Stimulated activated CD4-positive, alpha-beta T cell treated with anti-CD3 and anti-CD28 coated beads, Interleukin-15, amount 100 ng/mL, for 48 hours (primary cell): ENCODE results near the gene ELF2.
"Not testable (repeated sequence)": the region's sequence is repeated elsewhere in the genome, so short reads cannot be mapped to it uniquely, and the experiment has no call there.

Source experiments
- DNase-seq, 2 donors: peaks; one replicate each; pipeline ENCODE4 v3.0.0-alpha.2; 2020; ENCODE audit warnings: low read depth in 2 of 2

ELF2 gene

DNA sequence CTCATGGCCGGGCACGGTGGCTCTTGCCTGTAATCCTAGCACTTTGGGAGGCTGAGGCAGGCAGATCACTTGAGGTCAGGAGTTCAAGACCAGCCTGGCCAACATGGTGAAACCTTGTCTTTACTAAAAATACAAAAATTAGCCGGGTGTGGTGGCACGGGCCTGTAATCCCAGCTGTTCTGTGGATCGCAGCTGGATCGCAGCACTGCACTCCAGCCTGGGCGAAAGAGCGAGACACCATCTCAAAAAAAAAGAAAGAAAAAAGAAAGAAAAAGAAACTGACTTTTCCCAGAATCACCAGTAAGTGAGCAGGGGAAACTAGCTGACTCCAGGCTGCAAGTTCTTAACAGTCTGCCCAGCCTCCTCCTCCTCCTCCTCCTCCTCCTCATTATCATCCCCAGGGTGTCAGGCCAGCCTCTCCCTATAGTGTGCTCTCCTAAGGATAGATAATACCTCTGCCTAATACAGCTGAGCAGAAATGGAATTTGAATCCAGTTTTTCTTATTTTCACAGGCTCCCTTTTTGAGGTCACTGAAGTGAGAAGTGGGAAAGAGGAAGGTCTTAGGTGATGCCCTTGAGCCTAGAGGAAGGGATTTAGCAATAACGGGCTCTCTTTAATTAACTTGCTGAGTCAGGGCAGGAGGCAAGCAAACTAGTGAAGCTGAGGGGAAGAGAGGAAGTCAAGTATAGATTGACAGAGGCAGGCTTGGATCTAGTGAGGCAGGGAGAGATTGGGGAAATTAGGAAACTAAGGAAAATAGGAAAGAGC is 11.8 kb upstream of the ELF2 start:
- DNase-seq, result no peak

- no peak for DNase-seq
Measured at GRCh38 chr4:139184129-139184528, 7.1 kb upstream of the ELF2 start.

DNA sequence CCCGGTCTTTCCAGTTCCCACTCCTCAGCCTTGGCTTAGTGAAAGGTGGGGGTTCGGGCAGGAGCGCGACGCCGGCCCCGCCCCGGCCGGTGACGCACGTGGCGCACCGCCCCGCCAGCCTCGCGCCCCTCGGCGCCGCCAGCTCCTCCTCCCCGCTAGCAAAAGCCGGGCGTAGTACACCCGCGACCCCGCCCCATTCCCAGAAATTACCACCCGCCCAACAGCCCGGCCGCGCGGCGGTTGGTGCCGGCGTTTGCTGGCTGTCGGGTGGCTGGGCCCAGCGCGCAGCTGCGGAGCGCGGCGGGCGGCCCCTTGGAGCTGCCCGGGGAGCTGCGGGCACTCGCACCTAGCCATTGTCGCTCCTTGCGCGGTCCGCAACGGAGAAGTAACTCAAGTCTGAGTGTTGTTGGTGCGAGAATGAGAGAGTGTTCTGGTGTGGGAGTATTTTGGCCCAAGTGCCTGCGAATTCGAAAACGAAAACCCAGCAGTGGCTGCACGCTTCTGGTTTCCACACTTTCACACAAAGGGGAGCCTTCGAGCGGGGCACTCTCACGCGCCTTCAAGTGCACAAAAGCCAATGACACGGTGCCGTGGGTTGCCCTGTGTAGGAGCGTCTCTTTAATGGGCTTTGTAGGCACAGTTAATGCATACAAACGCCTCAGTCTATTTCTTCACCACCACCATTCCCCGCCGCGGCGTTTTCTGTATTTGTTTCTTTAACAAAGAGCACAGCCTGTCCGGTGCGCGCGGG is 1.0 kb upstream of the ELF2 start:
- peak; percentile 79 to 89 for DNase-seq

DNA sequence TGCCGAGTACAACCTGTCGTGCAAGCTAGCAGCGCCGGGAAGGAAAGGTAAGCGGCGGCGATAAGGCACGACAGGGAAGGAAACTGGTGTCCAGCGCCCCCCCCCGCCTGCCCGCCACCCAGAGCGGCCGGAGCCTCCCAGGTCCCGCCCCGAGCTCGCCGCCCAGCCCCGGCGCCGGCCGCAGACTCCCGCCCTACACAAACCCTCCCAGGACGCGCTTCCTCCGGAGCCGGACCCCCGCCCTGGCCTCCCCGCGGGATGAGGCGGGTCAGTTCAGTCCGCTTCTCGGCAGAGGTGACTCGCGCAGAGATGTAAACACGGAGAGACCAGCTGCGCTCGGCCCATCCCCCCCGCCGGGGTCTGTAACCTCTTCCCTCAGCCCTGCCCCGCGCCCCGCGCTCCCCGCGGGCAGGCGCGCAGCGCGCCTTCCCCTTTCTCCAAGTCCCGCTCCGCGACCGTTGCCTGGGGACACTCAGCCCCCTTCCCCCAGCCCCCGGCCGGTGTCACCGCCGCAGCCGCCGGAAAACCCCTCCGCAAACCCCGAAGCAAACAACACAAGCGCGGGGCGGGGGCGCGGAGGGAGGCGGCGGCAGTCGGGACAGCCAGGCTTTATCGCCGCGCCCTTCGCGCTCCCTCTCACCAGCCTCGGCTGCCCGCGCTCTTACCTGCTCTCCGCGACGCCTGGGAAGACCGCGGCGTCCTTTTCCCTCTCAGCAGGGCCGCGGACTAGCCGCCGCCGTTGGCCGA is 543 bp downstream of the ELF2 start:
- peak; percentile 15 to 52 for DNase-seq

- DNase-seq, result no peak
Measured at GRCh38 chr4:139175646-139176301, 1.2 kb downstream of the ELF2 start.

GRCh38 chr4:139171876-139172691 is 4.9 kb downstream of the ELF2 start:
- peak in 1 of 2 donors; percentile 10 for DNase-seq

DNA sequence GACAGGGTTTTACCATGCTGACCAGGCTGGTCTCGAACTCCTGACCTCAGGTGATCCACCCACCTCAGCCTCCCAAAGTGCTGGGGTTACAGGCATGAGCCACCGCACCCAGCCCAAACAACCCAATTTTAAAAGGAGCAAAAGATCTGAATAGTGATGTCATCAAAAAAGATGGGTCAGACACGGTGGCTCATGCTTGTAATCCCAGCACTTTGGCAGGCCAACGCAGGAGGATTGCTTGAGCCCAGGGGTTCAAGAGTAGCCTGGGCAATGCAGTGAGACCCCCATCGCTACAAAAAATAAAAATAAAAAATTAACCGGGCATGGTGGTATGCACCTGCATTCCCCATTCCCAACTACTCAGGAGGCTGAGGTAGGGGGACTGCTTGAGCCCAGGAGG is 6.1 kb downstream of the ELF2 start:
- no peak for DNase-seq

DNA sequence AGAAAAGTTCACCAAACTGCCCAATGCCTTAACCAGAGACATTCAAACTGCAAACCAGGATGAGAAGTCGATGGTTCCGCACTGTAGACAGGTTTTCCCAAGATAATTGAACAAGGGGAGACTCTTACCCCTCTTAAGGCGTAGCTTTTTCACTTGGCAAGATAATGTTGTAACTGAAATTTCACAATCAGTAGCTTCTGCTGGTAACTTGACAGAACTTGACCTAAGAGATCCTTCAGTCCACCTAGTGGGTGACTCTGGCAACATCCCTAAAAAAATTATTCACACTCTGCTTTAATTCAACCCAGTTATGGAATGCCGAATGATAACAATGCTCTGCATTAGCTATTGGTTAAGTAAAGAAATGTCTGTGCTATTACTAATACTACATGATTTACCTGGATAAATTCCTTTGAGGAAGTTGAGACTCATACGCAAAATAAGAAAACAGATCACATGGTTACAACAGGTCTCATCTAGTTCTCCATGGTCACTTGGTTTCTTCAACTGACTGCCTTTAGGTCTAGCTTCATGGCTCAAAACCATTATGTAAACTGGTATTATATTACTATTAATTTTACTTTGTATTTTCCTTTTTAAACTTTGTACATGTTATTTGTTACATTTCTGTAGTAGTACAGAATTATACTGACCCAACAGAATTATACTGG is 9.1 kb downstream of the ELF2 start:
- no peak for DNase-seq

DNA sequence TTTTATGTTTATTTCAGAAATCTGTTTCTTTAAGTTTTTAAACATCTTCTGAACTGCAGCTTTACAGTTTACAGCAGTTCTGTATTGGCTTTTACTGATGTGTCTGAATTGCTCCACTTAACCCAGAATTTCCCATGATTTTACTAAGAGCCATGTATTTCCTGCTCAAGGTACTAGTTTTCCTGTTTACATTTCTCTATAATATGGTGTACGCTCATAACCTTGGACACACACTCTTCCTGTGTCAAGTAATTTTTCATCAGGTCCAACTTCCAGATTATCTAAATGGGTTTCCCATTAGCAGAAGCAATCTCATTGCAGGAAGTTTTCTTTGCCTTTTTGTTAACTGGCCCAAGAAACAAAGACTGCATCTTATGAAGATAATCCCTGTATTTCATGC is 12.3 kb downstream of the ELF2 start:
- DNase-seq, result no peak

GRCh38 chr4:139163806-139164206 is 13.2 kb downstream of the ELF2 start:
- DNase-seq, result no peak

DNA sequence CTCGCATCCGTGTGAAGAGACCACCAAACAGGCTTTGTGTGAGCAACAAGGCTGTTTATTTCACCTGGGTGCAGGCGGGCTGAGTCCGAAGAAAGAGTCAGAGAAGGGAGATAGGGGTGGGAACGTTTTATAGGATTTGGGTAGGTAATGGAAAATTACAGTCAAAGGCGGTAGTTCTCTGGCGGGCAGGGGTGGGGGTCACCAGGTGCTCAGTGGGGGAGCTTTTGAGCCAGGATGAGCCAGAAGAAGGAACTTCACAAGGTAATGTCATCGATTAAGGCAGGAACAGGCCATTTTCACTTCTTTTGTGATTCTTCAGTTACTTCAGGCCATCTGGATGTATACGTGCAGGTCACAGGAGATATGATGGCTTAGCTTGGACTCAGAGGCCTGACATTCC is 19.0 kb downstream of the ELF2 start:
- not testable (repeated sequence) for DNase-seq

GRCh38 chr4:139154952-139155557 is 22.0 kb downstream of the ELF2 start:
- no peak for DNase-seq

GRCh38 chr4:139154538-139154937 is 22.5 kb downstream of the ELF2 start:
- DNase-seq, result no peak

- DNase-seq, result no peak
Measured at GRCh38 chr4:139154134-139154421, 22.9 kb downstream of the ELF2 start.

- no peak for DNase-seq
Measured at GRCh38 chr4:139153411-139154133, 23.4 kb downstream of the ELF2 start.

DNA sequence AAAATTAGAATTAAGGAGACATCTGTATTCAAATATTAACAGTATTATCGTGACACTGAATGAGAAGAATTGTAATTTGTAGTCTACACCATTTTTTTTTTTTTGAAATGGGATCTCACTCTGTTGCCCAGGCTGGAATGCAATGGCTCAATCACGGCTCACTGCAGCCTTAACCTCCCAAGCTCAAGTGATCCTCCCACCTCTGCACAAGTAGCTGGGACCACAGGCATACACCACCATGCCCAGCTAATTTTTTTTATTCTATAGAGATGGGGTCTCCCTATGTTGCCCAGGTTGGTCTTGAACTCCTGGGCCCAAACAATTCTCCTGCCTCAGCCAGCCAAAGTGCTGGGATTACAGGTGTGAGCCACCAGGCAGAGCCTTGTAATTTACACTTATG is 24.8 kb downstream of the ELF2 start:
- DNase-seq, result no peak

DNA sequence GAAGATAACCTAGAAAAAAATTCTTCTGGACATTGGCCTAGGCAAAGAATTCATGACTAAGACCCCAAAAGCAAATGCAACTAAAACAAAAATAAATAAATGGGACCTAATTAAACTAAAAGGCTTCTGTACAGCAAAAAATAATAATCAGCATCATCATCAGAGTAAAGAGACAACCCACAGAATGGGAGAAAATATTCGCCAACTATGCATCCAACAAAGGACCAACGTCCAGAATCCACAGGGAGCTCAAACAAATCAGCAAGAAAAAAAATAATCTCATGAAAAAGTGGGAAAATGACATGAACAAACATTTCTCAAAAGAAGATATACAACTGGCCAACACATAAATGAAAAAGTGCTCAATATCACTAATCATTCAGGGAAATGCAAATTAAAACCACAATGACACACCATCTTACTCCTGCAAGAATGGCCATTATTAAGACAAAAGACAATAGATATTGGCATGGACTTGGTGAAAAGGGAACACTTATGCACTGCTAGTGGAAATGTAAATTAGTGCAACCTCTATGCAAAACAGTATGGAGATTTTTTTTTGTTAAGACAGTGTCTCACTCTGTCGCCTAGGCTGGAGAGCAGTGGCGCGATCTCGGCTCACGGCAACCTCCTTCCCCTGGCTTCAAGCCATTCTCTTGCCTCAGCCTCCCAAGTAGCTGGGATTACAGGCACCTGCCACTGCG is 29.9 kb downstream of the ELF2 start:
- no peak for DNase-seq

DNA sequence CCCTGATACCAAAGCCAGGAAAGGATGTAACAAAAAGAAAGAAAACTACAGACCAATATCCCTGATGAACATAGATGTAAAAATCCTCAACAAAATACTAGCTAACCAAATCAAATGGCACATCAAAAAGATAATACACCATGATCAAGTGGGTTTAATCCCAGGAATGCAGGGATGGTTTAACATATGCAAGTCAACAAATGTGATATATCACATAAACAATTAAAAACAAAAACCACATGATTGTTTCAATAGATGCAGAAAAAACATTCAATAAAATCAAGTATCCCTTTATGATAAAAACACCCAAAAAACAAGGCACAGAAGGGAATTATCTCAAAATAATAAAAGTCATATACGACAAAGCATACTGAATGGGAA is 31.5 kb downstream of the ELF2 start:
- DNase-seq, result no peak

GRCh38 chr4:139144911-139145551 is 32.0 kb downstream of the ELF2 start:
- DNase-seq, result no peak
